Hepatocyte (in vitro differentiated cells): Measurements from ENCODE around the gene NCOA7. TPM values are rescaled to one million over a fixed set of nuclear protein-coding genes. Genes with fewer than 3 reads are reported as not detected.

Source experiments
- DNase-seq: peaks from one replicate; pipeline ENCODE4 v3.0.0-alpha.2; 2016; ENCODE audit warnings: low spot score
- H2AFZ ChIP-seq: fragments of 200-600 bp; sonication (generic); 2 replicates; pipeline ENCODE4 v1.6.0; 2016; ENCODE audit warnings: antibody characterized with exemption, mild to moderate bottlenecking
- H3K27ac ChIP-seq: fragments of 200-600 bp; sonication (generic); 2 replicates; pipeline ENCODE4 v1.5.1; 2016; ENCODE audit warnings: mild to moderate bottlenecking
- H3K27me3 ChIP-seq: fragments of 200-600 bp; sonication (generic); 2 replicates; pipeline ENCODE4 v1.6.1; 2016
- H3K36me3 ChIP-seq: fragments of 200-600 bp; sonication (generic); replicated peaks from 2 replicates; pipeline ENCODE4 v1.5.1; 2016; ENCODE audit warnings: low read depth; ENCODE audit not compliant: insufficient read depth
- H3K4me1 ChIP-seq: fragments of 200-600 bp; sonication (generic); 2 replicates; pipeline ENCODE4 v1.5.1; 2016; ENCODE audit warnings: mild to moderate bottlenecking, moderate library complexity; ENCODE audit not compliant: insufficient read depth
- H3K4me2 ChIP-seq: fragments of 200-600 bp; sonication (generic); 2 replicates; pipeline ENCODE4 v1.6.0; 2016
- H3K4me3 ChIP-seq: fragments of 200-600 bp; sonication (generic); 2 replicates; pipeline ENCODE4 v1.5.1; 2016; ENCODE audit warnings: mild to moderate bottlenecking
- H3K79me2 ChIP-seq: fragments of 200-600 bp; sonication (generic); 2 replicates; pipeline ENCODE4 v1.6.0; 2017; ENCODE audit warnings: mild to moderate bottlenecking
- H3K9me2 ChIP-seq: fragments of 200-600 bp; sonication (generic); replicated peaks from 2 replicates; pipeline ENCODE4 v1.6.0; 2017; ENCODE audit warnings: mild to moderate bottlenecking; ENCODE audit not compliant: insufficient read depth
- H3K9me3 ChIP-seq: fragments of 200-600 bp; sonication (generic); 2 replicates; pipeline ENCODE4 v1.5.1; 2016; ENCODE audit warnings: low read depth, mild to moderate bottlenecking
- H4K20me1 ChIP-seq: fragments of 200-600 bp; sonication (generic); 2 replicates; pipeline ENCODE4 v1.6.0; 2016; ENCODE audit warnings: mild to moderate bottlenecking; ENCODE audit not compliant: insufficient read depth, poor library complexity, severe bottlenecking
- EZH2 ChIP-seq: fragments of 200-600 bp; sonication (generic); IDR thresholded peaks from 2 replicates; pipeline ENCODE4 v1.6.1; 2016; ENCODE audit warnings: antibody characterized with exemption, mild to moderate bottlenecking, borderline replicate concordance
- EZH2phosphoT487 ChIP-seq: fragments of 200-600 bp; sonication (generic); IDR thresholded peaks from one replicate; pipeline ENCODE4 v1.6.1; 2018; ENCODE audit warnings: antibody characterized with exemption, mild to moderate bottlenecking, low read depth, moderate library complexity; ENCODE audit not compliant: unreplicated experiment, severe bottlenecking
- WGBS: methylation state at CpG from one replicate; pipeline ENCODE4 v1.1.6; 2016; ENCODE audit warnings: low lambda C conversion rate; ENCODE audit errors: missing lambda C conversion rate; 5-methylcytosine and 5-hydroxymethylcytosine counted together
- polyA plus RNA-seq: library from polyadenylated mRNA; unstranded; fragments of >200 nt; fragmentation: Nextera tagmentation; extraction: Ambion mirVana; gene quantifications from 2 replicates; pipeline ENCODE4 v1.2.1, GENCODE V29; 2016
- total RNA-seq: library from RNA; depleted of rRNA; stranded (reverse); fragments of >200 nt; gene quantifications from 2 replicates; pipeline ENCODE4 v1.2.3, GENCODE V29; 2014
- TF ChIP-seq, protein P1 (sequence below): fragments of 200-600 bp; sonication (generic); IDR thresholded peaks from 2 replicates; pipeline ENCODE4 v1.5.1; 2016; ENCODE audit warnings: antibody characterized with exemption, mild to moderate bottlenecking; ENCODE audit not compliant: poor library complexity

Gene NCOA7
- total and polyA plus RNA-seq, 2 experiments from 2014 or later: 17.3 to 42.0 TPM

DNA sequence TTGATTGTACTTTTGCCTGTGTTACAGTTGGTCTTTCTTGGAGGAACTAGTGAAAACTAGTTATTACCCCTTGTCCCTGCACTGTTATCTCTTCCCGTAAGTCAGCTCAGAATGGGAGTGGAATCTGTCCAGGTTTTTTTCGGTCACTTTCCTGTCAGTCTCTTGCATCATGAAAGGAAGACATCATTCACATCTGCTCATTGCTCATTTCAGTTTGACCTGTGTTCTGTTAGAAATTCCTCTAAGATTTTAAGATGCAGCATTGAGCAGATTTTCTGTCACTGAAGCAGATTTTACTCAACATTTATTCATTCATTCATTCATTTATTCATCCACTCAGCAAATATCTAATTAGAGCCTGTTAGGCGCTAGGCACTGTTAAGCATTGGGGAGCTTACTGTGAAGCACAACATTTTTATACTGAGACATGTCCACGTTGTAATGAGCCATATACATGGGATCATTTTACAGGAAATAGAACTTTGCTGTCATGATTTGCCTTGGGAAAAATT, 132.7 kb downstream of the NCOA7 start:
- 78% methylated on average over 4 of the region's 4 CpGs for WGBS
- H3K9me3 ChIP-seq: no peaks in the 10 kb centered on the region
- no peak overlapping the region for H3K27ac ChIP-seq
- H3K79me2 ChIP-seq: peaks cover 3% of the 10 kb centered on the region
- H3K9me2 ChIP-seq: no peaks in the 10 kb centered on the region
- H3K4me1 ChIP-seq: no peaks in the 10 kb centered on the region
- no peak overlapping the region for H2AFZ ChIP-seq
- no peak for DNase-seq
- no peaks in the 10 kb centered on the region for H3K27me3 ChIP-seq
- no peaks in the 10 kb centered on the region for H3K36me3 ChIP-seq
- TF ChIP-seq EZH2 (no peak), EZH2phosphoT487 (no peak)
- TF ChIP-seq, protein P1, sequence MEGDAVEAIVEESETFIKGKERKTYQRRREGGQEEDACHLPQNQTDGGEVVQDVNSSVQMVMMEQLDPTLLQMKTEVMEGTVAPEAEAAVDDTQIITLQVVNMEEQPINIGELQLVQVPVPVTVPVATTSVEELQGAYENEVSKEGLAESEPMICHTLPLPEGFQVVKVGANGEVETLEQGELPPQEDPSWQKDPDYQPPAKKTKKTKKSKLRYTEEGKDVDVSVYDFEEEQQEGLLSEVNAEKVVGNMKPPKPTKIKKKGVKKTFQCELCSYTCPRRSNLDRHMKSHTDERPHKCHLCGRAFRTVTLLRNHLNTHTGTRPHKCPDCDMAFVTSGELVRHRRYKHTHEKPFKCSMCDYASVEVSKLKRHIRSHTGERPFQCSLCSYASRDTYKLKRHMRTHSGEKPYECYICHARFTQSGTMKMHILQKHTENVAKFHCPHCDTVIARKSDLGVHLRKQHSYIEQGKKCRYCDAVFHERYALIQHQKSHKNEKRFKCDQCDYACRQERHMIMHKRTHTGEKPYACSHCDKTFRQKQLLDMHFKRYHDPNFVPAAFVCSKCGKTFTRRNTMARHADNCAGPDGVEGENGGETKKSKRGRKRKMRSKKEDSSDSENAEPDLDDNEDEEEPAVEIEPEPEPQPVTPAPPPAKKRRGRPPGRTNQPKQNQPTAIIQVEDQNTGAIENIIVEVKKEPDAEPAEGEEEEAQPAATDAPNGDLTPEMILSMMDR: no peak
- no peaks in the 10 kb centered on the region for H4K20me1 ChIP-seq
- H3K4me3 ChIP-seq: no peak overlapping the region
- no peak overlapping the region for H3K4me2 ChIP-seq

DNA sequence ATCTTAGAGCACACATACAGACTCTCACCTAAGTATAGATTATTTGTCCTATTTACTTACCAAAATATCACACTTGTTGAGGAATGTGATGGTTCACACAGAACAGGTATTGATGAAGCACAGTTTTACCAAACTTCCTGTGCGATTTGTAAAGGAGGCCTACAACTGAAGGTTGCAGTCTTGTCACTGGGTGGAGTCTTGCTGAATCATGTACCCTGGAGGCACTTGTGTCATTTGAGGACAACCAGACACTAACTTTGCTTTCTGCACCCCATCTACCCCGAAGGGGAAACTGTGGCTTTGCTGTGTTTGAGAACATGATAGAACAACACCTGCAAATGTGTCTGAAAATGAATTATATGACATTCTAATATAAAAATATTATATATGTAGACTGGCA, 133.4 kb downstream of the NCOA7 start:
- TF ChIP-seq, protein P1: no peak
- TF ChIP-seq EZH2phosphoT487: no peak
- no peak for TF ChIP-seq EZH2
- Histone ChIP-seq H3K9me2 (no peaks in the 10 kb centered on the region), H3K79me2 (peaks cover 3% of the 10 kb centered on the region), H3K4me1 (no peaks in the 10 kb centered on the region), H3K36me3 (no peaks in the 10 kb centered on the region), H3K27me3 (no peaks in the 10 kb centered on the region), H3K4me3 (no peak overlapping the region), H3K4me2 (no peak overlapping the region), H2AFZ (no peak overlapping the region), H4K20me1 (no peaks in the 10 kb centered on the region), H3K27ac (no peak overlapping the region), H3K9me3 (no peaks in the 10 kb centered on the region)
- 63% methylated on average over 2 of the region's 2 CpGs for WGBS
- DNase-seq: no peak

DNA sequence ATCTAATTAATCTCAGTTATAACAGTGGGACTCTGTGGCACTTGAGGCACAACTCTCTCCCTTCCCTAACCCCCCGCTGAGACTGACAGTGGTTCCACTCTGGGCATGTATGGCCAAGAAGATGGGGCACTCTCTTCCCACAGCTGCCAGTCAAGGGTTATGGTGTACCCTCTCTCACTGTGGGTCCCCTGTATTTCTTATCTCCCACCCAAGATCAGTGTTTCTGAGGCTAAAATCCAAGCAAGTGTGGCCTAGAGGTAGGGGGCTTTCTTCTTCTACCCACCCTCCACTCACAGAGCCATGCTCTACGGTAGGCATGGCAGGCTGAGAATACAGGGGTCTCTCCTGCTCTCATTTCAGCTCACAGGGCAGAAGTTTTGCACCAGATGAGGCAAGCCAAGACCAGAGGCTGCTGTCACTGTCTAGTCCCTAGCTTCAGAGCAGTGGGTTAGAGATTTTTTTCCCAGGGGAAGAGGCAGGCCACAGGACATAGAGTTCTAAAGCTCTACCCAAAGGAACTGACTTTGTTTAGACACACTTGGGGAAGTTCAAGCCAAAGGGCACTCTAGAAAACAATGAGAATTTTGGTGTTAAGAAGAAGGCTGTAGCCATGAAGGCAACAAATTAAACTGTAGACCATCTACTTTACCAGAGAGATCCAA, 134.1 kb downstream of the NCOA7 start:
- DNase-seq: no peak
- no peaks in the 10 kb centered on the region for H3K4me1 ChIP-seq
- no peaks in the 10 kb centered on the region for H3K9me3 ChIP-seq
- H3K79me2 ChIP-seq: peaks cover 3% of the 10 kb centered on the region
- H3K36me3 ChIP-seq: no peaks in the 10 kb centered on the region
- no peak overlapping the region for H3K27ac ChIP-seq
- no peaks in the 10 kb centered on the region for H4K20me1 ChIP-seq
- H3K9me2 ChIP-seq: no peaks in the 10 kb centered on the region
- no peaks in the 10 kb centered on the region for H3K27me3 ChIP-seq
- H3K4me3 ChIP-seq: no peak overlapping the region
- no peak overlapping the region for H3K4me2 ChIP-seq
- TF ChIP-seq EZH2 (no peak), EZH2phosphoT487 (no peak)
- TF ChIP-seq, protein P1: no peak
- WGBS: 86% methylated on average over 2 of the region's 2 CpGs
- no peak overlapping the region for H2AFZ ChIP-seq
